Central memory CD8-positive, alpha-beta T cell (primary cell): ENCODE data around the gene MED23.

Experiments
- ATAC-seq: fragments of 150-1000 bp; cut with Tn5 transposase; replicated peaks from 2 replicates; pipeline ENCODE4 v1.10.0; 2022; ENCODE audit warnings: mild to moderate bottlenecking, moderate FRiP score, moderate number of reproducible peaks; ENCODE audit not compliant: poor library complexity, severe bottlenecking; ENCODE audit errors: extremely low read depth
- DNase-seq, 2 donors: peaks; one replicate each; pipeline ENCODE4 v3.0.0; 2021; ENCODE audit warnings: low spot score in 2 of 2
- H3K27ac Mint-ChIP-seq: one replicate; pipeline ENCODE4 v1.8.0; 2022; ENCODE audit warnings: low read depth, mild to moderate bottlenecking, moderate library complexity, mixed read lengths
- H3K27me3 Mint-ChIP-seq: one replicate; pipeline ENCODE4 v1.8.0; 2022; ENCODE audit warnings: mixed read lengths
- H3K36me3 Mint-ChIP-seq: one replicate; pipeline ENCODE4 v1.8.0; 2022; ENCODE audit warnings: mild to moderate bottlenecking, moderate library complexity, mixed read lengths; ENCODE audit not compliant: insufficient read depth
- H3K4me1 Mint-ChIP-seq: one replicate; pipeline ENCODE4 v1.8.0; 2022; ENCODE audit warnings: mixed read lengths
- H3K4me3 Mint-ChIP-seq: one replicate; pipeline ENCODE4 v1.8.0; 2022; ENCODE audit warnings: mild to moderate bottlenecking, moderate library complexity, mixed read lengths
- H3K9me3 Mint-ChIP-seq: one replicate; pipeline ENCODE4 v1.8.0; 2022; ENCODE audit warnings: mixed read lengths

Gene MED23, protein sequence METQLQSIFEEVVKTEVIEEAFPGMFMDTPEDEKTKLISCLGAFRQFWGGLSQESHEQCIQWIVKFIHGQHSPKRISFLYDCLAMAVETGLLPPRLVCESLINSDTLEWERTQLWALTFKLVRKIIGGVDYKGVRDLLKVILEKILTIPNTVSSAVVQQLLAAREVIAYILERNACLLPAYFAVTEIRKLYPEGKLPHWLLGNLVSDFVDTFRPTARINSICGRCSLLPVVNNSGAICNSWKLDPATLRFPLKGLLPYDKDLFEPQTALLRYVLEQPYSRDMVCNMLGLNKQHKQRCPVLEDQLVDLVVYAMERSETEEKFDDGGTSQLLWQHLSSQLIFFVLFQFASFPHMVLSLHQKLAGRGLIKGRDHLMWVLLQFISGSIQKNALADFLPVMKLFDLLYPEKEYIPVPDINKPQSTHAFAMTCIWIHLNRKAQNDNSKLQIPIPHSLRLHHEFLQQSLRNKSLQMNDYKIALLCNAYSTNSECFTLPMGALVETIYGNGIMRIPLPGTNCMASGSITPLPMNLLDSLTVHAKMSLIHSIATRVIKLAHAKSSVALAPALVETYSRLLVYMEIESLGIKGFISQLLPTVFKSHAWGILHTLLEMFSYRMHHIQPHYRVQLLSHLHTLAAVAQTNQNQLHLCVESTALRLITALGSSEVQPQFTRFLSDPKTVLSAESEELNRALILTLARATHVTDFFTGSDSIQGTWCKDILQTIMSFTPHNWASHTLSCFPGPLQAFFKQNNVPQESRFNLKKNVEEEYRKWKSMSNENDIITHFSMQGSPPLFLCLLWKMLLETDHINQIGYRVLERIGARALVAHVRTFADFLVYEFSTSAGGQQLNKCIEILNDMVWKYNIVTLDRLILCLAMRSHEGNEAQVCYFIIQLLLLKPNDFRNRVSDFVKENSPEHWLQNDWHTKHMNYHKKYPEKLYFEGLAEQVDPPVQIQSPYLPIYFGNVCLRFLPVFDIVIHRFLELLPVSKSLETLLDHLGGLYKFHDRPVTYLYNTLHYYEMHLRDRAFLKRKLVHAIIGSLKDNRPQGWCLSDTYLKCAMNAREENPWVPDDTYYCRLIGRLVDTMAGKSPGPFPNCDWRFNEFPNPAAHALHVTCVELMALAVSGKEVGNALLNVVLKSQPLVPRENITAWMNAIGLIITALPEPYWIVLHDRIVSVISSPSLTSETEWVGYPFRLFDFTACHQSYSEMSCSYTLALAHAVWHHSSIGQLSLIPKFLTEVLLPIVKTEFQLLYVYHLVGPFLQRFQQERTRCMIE (N-terminal part only)

DNA sequence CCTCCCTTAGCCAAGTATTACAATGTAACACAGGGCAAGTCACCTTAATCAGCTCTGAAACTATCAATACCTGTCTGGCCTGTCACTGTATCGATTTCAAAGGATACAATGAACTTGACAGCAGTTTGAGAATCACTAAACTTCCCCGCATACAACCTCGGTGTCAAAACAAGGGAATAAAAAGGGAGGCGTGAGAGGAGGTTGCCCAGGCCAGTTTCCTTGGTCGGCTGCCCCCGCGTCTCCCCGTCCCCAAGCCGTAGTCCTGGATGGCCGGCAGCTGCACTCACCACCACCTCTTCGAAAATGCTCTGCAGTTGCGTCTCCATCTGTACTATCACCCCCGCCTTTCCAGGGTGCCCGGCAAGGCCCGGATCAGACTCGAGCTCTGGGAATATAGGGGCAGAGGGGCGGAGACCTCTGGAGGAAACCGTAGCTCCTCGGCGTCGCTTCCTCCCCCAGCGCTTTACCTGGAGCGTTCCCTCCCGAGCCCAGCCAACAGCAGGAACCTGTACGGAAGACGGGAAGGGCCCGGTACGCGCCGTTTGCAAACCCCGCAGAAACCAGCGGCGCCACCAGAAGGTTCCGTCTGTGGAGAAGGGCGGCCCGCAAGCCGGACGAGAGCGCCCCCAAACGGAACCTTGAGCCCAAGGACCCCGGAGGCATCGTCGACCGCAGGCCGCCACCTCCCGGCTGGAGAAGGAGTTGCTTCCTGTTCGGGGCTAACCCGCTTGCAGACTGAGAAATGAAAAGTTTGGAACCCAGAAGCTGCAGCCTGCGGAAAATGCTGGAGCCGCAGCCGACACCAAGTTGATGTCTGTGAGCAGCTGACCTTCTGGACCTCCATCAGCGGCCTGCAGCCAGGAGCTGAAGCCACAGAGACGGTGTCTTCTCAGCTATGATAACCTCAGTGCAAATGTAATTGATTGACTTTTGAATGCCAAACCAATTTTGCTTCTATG, at the start of gene MED23:
TSS of gene MED23 (minus strand) at position 519 of the 959 bp plus-strand sequence. CDS start at position 326, 193 bp downstream.
- Mint-ChIP-seq H3K9me3 (no peaks in the 10 kb centered on the region), H3K27me3 (no peaks in the 10 kb centered on the region), H3K4me1 (peaks cover 33% of the 10 kb centered on the region), H3K27ac (peak within 1 kb of the TSS; percentile 100), H3K4me3 (peak within 1 kb of the TSS; percentile 100), H3K36me3 (peaks cover 24% of the 10 kb centered on the region)
- DNase-seq (peak; percentile 92 to 99), ATAC-seq (peak; percentile 89)

DNA sequence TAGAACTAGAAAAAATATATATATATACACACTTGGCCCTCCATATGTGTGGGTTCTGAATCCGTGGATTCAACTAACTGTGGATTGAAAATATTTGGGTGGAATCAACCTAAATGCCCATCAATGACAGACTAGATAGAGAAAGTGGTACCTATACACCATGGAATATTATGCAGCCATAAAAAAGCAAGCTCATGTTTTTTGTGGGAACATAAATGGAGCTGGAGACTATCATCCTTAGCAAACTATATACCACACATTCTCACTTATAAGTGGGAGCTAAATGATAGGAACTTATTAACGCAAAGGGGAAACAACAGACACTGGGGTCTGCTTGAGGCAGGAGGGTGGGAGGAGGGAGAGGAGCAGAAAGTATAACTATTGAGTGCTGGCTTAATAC, 45.1 kb upstream of the MED23 start:
- no peak for DNase-seq
- no peaks in the 10 kb centered on the region for H3K9me3 Mint-ChIP-seq
- no peak for ATAC-seq
- H3K27me3 Mint-ChIP-seq, result no peaks in the 10 kb centered on the region
- no peak overlapping the region for H3K27ac Mint-ChIP-seq
- H3K4me1 Mint-ChIP-seq, result no peaks in the 10 kb centered on the region
- no peaks in the 10 kb centered on the region for H3K36me3 Mint-ChIP-seq
- H3K4me3 Mint-ChIP-seq, result no peak overlapping the region

DNA sequence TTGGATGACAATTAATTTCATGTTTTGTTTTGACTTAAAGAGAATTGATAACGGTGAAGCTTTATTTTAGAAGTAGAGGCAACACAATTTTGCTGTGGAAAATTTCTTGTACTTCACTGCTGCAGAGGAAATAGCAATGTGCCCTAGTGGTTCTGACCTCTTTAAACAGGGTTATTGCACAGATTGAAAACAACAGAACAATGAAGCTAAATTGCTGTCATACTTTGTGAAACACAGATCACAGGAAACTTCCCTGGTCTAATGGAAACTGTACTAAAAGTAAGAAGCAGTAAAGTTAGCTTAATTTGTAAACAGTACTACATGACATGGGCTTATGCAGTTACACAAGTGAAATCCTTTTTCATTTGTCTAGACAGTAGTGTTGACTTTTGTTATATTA, 41.8 kb upstream of the MED23 start:
- ATAC-seq, result no peak
- H3K4me3 Mint-ChIP-seq, result no peak overlapping the region
- no peaks in the 10 kb centered on the region for H3K36me3 Mint-ChIP-seq
- DNase-seq, result no peak
- no peak overlapping the region for H3K27ac Mint-ChIP-seq
- no peaks in the 10 kb centered on the region for H3K4me1 Mint-ChIP-seq
- no peaks in the 10 kb centered on the region for H3K9me3 Mint-ChIP-seq
- peaks cover 12% of the 10 kb centered on the region for H3K27me3 Mint-ChIP-seq

DNA sequence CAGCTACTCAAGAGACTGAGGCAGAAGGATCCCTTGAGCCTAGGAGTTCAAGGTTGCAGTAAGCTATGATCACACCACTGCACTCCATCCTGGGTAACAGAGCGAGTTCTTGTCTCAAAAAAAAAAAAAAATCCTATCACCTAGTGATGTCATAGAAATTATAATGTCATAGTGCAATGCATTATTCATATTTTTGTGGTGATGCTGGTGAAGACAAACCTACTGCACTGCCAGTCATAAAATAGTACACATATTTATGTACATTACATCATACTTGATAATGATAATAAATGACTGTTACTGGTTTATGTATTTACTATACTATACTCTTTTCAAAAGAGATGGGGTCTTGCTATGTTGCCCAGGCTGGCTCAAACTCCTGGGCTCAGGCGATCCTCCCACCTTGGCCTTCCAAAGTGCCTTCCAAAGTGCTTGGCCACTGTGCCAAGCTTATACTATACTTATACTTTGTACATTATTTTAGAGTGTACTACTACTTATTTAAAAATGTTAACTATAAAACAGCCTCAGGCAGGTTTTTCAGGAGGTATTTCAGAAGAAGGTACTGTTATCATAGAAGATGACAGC, 35.6 kb upstream of the MED23 start:
- DNase-seq (no peak), ATAC-seq (no peak)
- Mint-ChIP-seq H3K4me1 (no peaks in the 10 kb centered on the region), H3K36me3 (no peaks in the 10 kb centered on the region), H3K27ac (no peak overlapping the region), H3K9me3 (no peaks in the 10 kb centered on the region), H3K4me3 (no peak overlapping the region), H3K27me3 (peaks cover 12% of the 10 kb centered on the region)

DNA sequence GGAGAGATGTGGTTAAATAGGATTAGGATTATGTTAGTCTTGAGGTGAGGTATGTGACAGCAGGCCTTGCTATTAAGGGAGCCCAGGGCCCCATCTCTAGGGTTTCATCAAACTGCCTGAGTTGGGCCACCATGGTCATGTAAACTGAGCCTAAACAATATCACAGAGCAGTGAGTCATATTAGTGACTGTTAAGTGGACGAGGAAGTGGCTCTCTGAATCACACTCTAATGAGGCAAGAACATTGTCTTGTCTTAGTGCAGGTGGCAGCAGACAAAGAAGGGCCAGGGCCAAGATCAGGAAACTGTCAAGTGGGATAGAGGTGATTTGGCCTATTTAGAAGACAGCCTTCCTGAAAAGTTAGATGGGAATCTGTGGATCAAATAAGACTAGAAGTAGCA, 32.2 kb upstream of the MED23 start:
- Mint-ChIP-seq H3K9me3 (no peaks in the 10 kb centered on the region), H3K36me3 (no peaks in the 10 kb centered on the region), H3K27ac (no peak overlapping the region), H3K4me1 (no peaks in the 10 kb centered on the region), H3K27me3 (no peaks in the 10 kb centered on the region), H3K4me3 (no peak overlapping the region)
- ATAC-seq (no peak), DNase-seq (no peak)

DNA sequence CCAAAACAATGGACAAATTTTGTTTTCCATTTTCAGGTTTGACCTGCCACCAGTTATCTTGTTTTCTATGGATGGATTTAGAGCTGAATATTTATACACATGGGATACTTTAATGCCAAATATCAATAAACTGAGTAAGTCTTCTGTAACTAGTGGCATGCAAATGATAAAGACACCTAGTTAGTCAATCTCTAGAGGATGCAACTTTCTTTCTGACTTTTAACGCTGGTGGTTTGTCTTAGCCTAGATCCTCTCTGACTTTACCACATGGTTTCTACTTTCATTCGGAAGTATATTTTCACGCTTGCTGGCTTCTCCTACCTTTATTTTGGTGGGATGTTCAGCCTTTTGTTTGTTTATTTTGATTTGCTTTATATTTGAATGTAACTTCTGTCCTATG, 30.2 kb upstream of the MED23 start:
- Mint-ChIP-seq H3K4me1 (no peaks in the 10 kb centered on the region), H3K36me3 (no peaks in the 10 kb centered on the region), H3K27ac (no peak overlapping the region), H3K9me3 (no peaks in the 10 kb centered on the region), H3K27me3 (no peaks in the 10 kb centered on the region), H3K4me3 (no peak overlapping the region)
- DNase-seq (no peak), ATAC-seq (no peak)

DNA sequence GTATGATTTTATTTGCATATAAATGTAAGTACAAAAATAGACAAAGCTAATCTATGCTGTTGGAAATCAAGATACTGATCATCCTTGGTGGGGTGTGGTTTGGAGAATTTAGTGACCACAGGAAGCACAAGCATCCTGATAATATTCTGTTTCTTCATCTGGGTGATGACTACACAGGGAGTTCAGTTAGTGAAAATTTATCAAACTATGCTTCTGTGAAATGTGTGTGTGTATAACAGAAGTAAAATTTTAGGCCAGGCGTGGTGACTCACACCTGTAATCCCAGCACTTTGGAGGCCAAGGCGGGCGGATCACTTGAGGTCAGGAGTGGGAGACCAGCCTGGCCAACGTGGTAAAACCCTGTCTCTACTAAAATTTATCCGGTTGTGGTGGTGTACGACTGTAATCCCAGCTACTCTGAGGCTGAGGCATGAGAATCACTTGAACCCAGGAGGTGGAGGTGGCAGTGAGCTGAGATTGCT, 29.6 kb upstream of the MED23 start:
- Mint-ChIP-seq H3K27ac (no peak overlapping the region), H3K9me3 (no peaks in the 10 kb centered on the region), H3K27me3 (no peaks in the 10 kb centered on the region), H3K4me3 (no peak overlapping the region), H3K36me3 (no peaks in the 10 kb centered on the region), H3K4me1 (no peaks in the 10 kb centered on the region)
- no peak for ATAC-seq
- no peak for DNase-seq

DNA sequence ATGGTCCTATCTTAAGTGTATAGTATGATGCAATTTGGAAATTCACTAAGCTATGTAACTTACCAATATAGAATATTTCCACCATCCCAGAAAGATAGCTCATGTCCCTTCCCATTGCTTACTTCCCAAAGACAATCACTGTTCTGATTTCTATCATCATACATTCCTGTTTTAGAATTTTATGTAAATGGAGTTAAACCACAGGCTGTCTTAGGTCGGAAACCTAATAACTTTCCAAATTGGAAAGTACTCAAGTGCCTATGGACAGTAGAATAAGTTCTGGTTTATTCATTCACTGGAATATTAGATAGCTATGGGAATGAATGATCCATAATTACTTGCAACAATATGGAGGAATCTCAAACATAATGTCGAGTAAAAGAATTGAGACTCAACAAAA, 29.2 kb upstream of the MED23 start:
- H3K27me3 Mint-ChIP-seq, result no peaks in the 10 kb centered on the region
- no peak for DNase-seq
- no peak overlapping the region for H3K4me3 Mint-ChIP-seq
- no peaks in the 10 kb centered on the region for H3K36me3 Mint-ChIP-seq
- no peaks in the 10 kb centered on the region for H3K4me1 Mint-ChIP-seq
- H3K9me3 Mint-ChIP-seq, result no peaks in the 10 kb centered on the region
- no peak for ATAC-seq
- H3K27ac Mint-ChIP-seq, result no peak overlapping the region

DNA sequence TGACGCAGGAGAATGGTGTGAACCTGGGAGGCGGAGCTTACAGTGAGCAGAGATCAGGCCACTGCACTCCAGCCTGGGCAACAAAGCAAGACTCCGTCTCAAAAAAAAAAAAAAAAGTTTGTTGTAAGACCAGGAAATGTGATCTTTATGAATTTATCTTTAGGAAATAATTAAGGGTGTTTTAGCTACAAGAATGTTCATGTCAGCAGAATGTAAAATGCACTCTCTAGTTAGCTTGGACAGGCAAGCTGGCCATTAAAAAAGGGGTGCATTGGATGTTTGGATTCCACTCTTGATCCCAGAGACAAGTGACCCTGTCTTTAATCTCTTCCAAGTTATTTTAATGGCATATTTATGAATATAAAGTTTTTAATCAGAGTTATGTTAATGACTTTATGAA, 28.6 kb upstream of the MED23 start:
- DNase-seq, result no peak
- ATAC-seq, result no peak
- Mint-ChIP-seq H3K27me3 (no peaks in the 10 kb centered on the region), H3K4me3 (no peak overlapping the region), H3K36me3 (no peaks in the 10 kb centered on the region), H3K4me1 (no peaks in the 10 kb centered on the region), H3K27ac (no peak overlapping the region), H3K9me3 (no peaks in the 10 kb centered on the region)

DNA sequence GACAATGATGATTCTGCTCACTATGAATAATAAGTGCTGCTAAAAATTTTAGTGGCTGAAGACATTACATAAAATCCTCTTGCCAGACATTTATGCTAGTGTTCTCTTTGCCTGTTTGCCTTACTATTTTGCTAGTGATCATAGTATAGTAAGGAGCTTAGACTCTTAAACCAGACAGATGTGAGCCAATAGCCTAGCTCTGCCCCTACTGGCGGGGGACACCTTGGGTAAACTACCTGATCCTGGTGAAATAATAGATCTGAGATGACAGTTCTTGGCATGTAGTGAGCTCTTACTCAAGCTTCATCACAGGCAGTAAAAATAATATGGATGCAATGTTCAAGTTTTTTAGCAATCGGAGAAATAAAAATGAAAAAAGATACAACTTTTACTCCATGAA, 27.9 kb upstream of the MED23 start:
- DNase-seq (no peak), ATAC-seq (no peak)
- no peaks in the 10 kb centered on the region for H3K4me1 Mint-ChIP-seq
- no peak overlapping the region for H3K4me3 Mint-ChIP-seq
- no peaks in the 10 kb centered on the region for H3K9me3 Mint-ChIP-seq
- H3K36me3 Mint-ChIP-seq, result peaks cover 2% of the 10 kb centered on the region
- no peak overlapping the region for H3K27ac Mint-ChIP-seq
- H3K27me3 Mint-ChIP-seq, result no peaks in the 10 kb centered on the region

DNA sequence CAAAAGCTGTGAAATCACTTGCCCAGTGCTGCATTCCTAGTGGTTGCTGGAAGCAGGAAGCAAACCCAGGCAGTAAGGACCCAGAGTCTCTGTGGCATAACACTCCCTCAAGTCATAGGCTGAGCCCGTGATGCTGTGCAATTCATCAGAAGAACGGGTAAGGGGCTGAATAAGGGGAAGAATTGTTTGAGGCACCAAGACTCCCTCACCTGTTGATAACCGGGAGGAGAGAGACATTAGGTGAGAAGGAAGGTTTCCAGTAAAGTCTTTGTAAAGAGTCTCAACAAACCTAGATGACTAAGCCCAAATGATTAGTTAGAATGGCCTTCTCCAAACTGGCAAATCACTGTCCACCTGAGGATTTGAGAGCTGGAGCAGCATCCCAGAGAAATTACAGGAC, 27.3 kb upstream of the MED23 start:
- H3K27ac Mint-ChIP-seq, result no peak overlapping the region
- no peaks in the 10 kb centered on the region for H3K27me3 Mint-ChIP-seq
- peaks cover 2% of the 10 kb centered on the region for H3K36me3 Mint-ChIP-seq
- ATAC-seq (no peak), DNase-seq (no peak)
- no peaks in the 10 kb centered on the region for H3K4me1 Mint-ChIP-seq
- no peak overlapping the region for H3K4me3 Mint-ChIP-seq
- no peaks in the 10 kb centered on the region for H3K9me3 Mint-ChIP-seq
